ENCODE data around the gene OR2T2. TPM values are rescaled to one million over a fixed set of nuclear protein-coding genes. Genes with fewer than 3 reads are reported as not detected.

Gene OR2T2
- total RNA-seq: not detected in 2 replicates

GRCh38 chr1:248445399-248445798 is at the start of gene OR2T2:
Gene OR2T2 (plus strand): TSS chr1:248445637. CDS start chr1:248452798, 7,161 bp downstream.

GRCh38 chr1:248402748-248403147 is 42.7 kb upstream of the OR2T2 start, which contains the start of gene OR2T1:
Gene OR2T1 (plus strand): TSS chr1:248403048. CDS start chr1:248406148, 3,100 bp downstream.

GRCh38 chr1:248473051-248473450 is 27.6 kb downstream of the OR2T2 start, which contains the start of gene OR2T3:
Gene OR2T3 (plus strand): TSS chr1:248473351. CDS start chr1:248473351, 0 bp downstream.

GRCh38 chr1:248488289-248488688 is 42.9 kb downstream of the OR2T2 start, which contains the start of gene OR2T5:
Gene OR2T5 (plus strand): TSS chr1:248488589. CDS start chr1:248488589, 0 bp downstream.

Other genes starting within 250 kb of the OR2T2 start
- gene OR2M3, start 248.4 kb upstream of the OR2T2 start, total RNA-seq: not detected in 2 replicates
- gene OR2M4, start 214.2 kb upstream of the OR2T2 start, total RNA-seq: not detected in 2 replicates
- gene OR2T33, start 167.7 kb upstream of the OR2T2 start, total RNA-seq: not detected in 2 replicates
- not detected in 2 replicates for gene OR2T12, start 142.2 kb upstream of the OR2T2 start, total RNA-seq
- gene OR2M7, start 121.1 kb upstream of the OR2T2 start, total RNA-seq: not detected in 2 replicates
- gene OR14C36, start 96.9 kb upstream of the OR2T2 start, total RNA-seq: not detected in 2 replicates
- not detected in 2 replicates for gene OR2T4, start 84.0 kb upstream of the OR2T2 start, total RNA-seq
- not detected in 2 replicates for gene OR2T6, start 69.9 kb upstream of the OR2T2 start, total RNA-seq
- gene OR2T1, start 42.6 kb upstream of the OR2T2 start, total RNA-seq: not detected in 2 replicates
- gene OR2T3, start 27.7 kb downstream of the OR2T2 start, total RNA-seq: not detected in 2 replicates
- not detected in 2 replicates for gene OR2T5, start 43.0 kb downstream of the OR2T2 start, total RNA-seq
- not detected in 2 replicates for gene OR2G6, start 62.4 kb downstream of the OR2T2 start, total RNA-seq
- not detected in 2 replicates for gene OR2T29, start 117.1 kb downstream of the OR2T2 start, total RNA-seq
- not detected in 2 replicates for gene OR2T34, start 129.1 kb downstream of the OR2T2 start, total RNA-seq
- gene OR2T10, start 152.1 kb downstream of the OR2T2 start, total RNA-seq: not detected in 2 replicates
- not detected in 2 replicates for gene OR2T11, start 189.5 kb downstream of the OR2T2 start, total RNA-seq
- gene OR2T35, start 199.6 kb downstream of the OR2T2 start, total RNA-seq: not detected in 2 replicates
- gene OR2T27, start 209.9 kb downstream of the OR2T2 start, total RNA-seq: not detected in 2 replicates